GM19099 (cell line): ENCODE data around the gene RPS15A.

Experiments
- POLR2A ChIP-seq: IDR thresholded peaks from 3 replicates; pipeline ENCODE4 v1.6.1; 2011; ENCODE audit warnings: low read depth; ENCODE audit not compliant: insufficient read length; ENCODE audit errors: extremely low read depth

RPS15A gene

DNA sequence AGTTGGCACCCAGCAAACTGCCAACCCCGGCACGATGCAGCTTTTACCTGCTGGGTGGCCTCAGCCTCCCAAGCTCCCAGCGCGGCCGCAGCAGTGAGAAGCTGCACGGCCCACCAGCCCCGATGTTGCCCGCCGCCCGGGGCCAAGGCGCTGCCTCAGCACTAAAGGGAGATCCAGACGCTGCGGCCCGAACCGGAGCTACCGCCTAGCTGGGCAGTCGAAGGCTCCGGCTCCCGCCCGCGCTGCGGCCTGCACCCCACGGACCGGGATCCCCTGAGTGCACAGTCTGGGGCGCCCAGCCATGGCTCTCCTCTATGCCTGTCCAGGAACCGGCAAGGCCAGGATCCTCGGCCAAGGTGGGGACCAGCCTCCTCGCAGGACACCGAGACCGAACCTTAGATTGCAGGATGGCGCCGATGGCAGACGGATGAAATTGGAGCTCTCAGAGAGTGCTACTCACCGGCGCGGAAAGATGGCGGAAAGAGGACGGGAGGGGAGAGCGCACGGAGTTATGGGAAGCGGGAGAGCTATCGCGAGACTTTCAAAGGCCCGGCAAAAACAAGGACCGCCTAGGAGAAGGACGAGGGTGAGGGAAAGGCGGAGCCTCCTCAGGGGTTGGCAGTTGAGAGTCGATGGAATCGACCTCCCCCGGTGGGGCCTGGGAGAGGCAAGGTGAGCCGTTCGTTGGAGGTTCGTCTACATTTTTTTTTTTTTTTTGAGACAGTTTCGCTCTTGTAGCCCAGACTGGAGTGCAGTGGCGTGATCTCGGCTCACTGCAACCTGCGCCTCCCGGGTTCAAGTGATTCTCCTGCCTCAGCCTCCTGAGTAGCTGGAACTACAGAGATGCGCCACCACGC lies at the start of gene RPS15A:
RPS15A (minus strand) TSS at position 485 of the 857 bp plus-strand sequence. CDS start 1,221 bp downstream, outside the sequence.
- peak; percentile 96 for TF ChIP-seq POLR2A

DNA sequence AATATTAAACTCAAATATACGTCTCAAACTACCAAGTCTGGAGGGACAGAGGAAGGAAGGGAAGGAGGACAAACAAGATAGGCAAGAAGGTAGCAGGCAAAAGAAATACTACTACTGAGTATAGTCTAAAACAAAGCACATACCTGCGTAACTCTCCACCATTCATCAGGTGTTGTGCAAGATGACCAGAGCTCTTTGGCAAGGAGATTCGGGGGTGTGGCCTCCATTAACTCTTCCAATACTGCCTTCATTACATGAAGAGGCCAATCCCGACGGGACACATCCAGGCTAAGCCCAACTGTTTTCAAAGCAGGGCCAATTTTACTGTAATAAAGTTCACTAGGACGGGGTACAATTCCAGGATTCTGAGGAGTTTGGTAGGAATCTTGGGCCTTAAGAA lies 49.4 kb upstream of the RPS15A start:
- no peak for TF ChIP-seq POLR2A

DNA sequence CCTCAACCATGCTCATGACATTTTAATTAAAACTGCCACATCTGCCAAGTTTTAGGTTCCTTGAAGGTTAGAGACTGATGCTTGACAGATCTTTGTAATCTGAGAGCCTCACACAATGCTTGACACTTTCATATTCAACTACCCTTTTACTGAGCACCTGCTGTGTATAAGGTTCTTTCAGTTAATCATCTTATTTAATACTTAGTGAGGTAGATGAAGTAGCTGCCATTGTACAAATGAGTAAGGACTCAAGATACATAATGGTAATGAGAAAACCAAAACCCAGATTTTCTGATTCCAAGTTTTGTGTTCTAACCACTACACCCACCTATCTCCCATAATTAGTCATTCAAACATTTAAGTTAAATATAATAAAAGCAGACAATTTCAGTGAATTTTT lies 46.6 kb upstream of the RPS15A start:
- no peak for TF ChIP-seq POLR2A

- no peak for TF ChIP-seq POLR2A
These were observed 44.7 kb upstream of the RPS15A start for GRCh38 chr16:18834864-18835263.

GRCh38 chr16:18833707-18834505 lies 43.8 kb upstream of the RPS15A start:
- TF ChIP-seq POLR2A, result no peak

DNA sequence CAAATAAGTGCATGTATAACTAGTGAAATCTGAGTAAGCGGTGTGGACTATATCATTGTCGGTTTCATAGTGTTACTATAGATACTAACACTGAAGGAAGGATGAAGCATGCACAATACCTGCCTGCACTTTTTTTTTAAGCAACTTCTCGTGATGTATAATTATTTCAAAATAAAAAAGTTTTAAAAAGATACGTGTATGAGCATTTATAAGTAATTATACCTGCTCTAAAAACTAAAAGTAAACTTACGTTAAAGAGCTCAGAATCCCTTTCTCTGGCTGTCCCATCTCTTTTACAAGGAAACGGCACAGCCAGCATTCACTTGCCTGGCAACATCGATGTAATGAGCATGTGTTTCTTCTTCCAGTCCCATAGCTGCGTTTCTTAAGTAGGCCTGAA lies 42.5 kb upstream of the RPS15A start:
- TF ChIP-seq POLR2A, result no peak

GRCh38 chr16:18832006-18832405 lies 41.9 kb upstream of the RPS15A start:
- no peak for TF ChIP-seq POLR2A

GRCh38 chr16:18829251-18829650 lies 39.1 kb upstream of the RPS15A start:
- TF ChIP-seq POLR2A, result no peak

GRCh38 chr16:18827890-18828289 lies 37.8 kb upstream of the RPS15A start:
- TF ChIP-seq POLR2A, result no peak

DNA sequence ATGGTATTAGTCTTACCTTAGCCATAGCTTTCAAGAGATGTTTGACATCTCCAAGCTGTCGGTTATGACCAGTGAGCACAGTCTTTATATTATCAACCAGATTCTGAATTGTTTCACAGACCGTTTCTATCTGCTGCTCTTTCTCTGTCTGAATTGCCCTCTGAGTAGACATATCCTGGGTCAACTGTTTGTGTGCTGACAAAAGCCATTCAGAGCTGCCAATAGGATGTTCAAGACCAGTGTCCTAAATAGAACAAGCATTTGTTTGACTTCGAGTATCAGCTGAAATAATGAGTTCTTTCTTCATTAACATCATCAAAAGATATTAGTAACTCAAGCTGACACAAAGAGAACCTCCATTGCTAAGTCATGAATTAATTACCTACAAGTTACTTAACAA lies 26.2 kb upstream of the RPS15A start:
- TF ChIP-seq POLR2A, result no peak

- TF ChIP-seq POLR2A, result no peak
These were observed 21.8 kb upstream of the RPS15A start for GRCh38 chr16:18811925-18812324.

DNA sequence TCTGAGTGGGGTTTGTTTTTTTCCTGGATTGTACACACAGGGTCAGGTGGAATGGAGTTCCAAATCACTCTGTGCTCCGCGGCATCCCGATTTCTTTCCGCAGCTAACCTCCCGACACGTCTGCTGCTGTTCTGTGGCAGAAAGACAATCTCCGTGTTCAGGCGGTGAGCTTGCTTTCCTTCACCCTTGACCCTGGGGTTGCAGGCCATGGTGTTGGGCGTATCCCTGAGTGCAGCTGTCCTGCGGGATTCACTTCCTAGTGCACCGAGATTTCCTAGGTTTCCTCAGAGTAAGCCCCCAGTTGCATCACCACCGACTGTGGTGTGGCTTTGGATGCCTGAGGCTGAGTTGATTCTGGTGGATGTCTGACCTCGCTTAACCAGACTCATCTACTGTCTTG lies 19.0 kb upstream of the RPS15A start:
- TF ChIP-seq POLR2A, result no peak

DNA sequence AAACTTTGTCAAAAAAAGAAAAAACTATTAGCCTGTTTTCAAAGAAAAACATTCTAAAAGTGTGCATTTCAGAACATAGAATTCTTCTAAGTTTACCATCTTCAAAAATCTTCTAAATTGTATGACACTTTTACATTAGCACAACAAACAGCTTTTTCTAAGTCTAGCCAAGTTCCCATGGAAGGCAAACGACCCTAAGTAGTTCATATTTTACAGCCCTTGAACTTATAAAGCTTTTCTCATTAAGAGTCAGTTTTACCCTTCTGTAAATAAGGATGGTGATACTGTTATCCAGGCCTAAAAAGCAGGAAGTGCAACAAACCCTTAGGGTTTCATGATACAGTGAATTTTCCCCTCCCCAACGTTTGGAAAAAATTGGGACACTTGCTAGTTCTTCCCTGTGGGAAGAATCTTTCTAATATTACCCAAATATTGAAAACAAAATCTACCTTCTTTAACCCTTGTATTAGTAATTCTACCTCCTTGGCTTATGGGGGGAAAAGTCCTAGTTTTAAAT lies 15.2 kb upstream of the RPS15A start:
- no peak for TF ChIP-seq POLR2A

DNA sequence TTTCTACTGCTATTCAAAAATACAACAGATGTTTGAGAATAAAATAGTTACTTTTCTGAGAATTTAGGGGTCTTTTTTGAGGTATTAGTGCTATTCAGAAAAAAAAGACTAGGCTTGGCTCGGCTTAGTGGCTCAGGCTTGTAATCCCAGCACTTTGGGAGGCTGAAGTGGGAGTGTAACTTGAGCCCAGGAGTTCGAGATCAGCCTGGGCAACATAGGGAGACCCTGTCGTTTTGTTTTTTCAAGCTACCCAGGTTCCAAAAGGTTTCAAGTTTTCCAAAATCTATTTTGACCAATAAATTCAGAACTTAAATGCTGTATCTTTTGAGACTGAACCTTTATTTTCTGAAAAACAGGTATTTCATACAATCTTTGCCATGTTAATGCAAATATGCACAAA lies 14.4 kb upstream of the RPS15A start:
- TF ChIP-seq POLR2A, result no peak

DNA sequence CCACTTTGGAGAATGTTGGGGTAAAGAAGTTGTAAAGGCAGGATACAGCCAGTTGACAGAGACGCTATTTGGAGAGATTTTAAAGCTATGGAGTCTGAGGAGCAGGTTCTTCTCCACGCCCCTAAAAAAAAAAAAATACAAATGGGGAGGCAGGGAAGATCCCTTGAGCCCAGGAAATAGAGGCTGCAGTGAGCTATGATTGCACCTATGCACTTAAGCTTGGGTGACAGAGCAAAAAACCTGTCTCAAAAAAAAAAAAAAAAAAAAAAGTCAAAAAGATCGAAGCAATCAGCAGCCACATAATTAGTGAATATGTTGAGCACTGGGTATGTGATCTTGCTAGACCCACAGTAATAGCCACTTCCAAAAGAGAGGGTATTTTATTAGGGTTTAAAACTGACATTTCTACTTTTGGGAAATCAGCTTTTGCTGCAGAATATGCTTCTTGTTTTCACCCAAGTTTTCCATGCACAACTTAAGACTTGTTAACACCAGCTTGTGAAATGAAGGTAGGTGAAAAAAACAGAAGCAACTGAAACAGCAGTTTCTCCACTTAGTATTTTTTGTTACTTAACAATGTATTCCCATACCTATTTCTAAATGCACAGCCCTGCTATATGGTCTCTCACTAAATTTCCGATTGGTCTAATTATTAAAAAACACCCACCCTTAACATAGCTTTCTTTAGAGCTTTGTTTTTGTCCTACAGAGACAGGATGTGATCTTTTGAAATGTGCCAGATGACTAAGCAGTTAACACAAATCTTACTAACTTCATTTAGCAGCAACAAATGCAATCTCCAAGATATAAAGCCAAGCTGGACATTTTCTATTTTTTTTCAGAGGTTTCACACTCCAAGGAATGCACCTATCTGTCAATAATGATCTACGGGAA lies 13.7 kb upstream of the RPS15A start:
- TF ChIP-seq POLR2A, result no peak
